ENCODE data around the gene GRIP2. TPM values are rescaled to one million over a fixed set of nuclear protein-coding genes. Genes with fewer than 3 reads are reported as not detected.

GRIP2 gene
- total RNA-seq, 1 donor from 2014 or later: not detected

- H3K36me3 Mint-ChIP-seq: peaks cover 24% of the 10 kb centered on the region
- H2AFZ ChIP-seq (replicated peaks): no peak overlapping the region
- peaks cover 4% of the 10 kb centered on the region for H3K27me3 Mint-ChIP-seq (ENCODE audit: insufficient read depth, low read depth)
- no peaks in the 10 kb centered on the region for H3K27me3 ChIP-seq
- H3K27ac ChIP-seq: no peak overlapping the region
- H3K4me2 ChIP-seq: no peak overlapping the region
- no peak overlapping the region for H3K4me3 ChIP-seq
- no peak for DNase-seq (ENCODE audit: low spot score)
- TF ChIP-seq EZH2 (IDR thresholded peaks at IDR 0.05): no peak
- no peak for TF ChIP-seq EZH2phosphoT487 (IDR thresholded peaks at IDR 0.05)
- TF ChIP-seq CTCF (IDR thresholded peaks at IDR 0.05): no peak
- no peaks in the 10 kb centered on the region for H3K4me1 ChIP-seq
- no peak overlapping the region for H3K9ac ChIP-seq
- no peaks in the 10 kb centered on the region for H4K20me1 ChIP-seq (ENCODE audit: low read depth)
- peaks cover 9% of the 10 kb centered on the region for H3K4me1 Mint-ChIP-seq
- H3K4me3 Mint-ChIP-seq: no peak overlapping the region
- H3K36me3 ChIP-seq: no peaks in the 10 kb centered on the region
- no peaks in the 10 kb centered on the region for H3K9me3 ChIP-seq (ENCODE audit: low read depth)
- H3F3A ChIP-seq (ENCODE audit: low read depth): no peaks in the 10 kb centered on the region
- no peaks in the 10 kb centered on the region for H3K9me3 Mint-ChIP-seq
- no peaks in the 10 kb centered on the region for H3K79me2 ChIP-seq (ENCODE audit: low read depth)
- no peak overlapping the region for H3K27ac Mint-ChIP-seq
Observed at GRCh38 chr3:14477311-14477935, 62.7 kb downstream of the GRIP2 start.

GRCh38 chr3:14476583-14477265 is 63.4 kb downstream of the GRIP2 start:
- H3K27me3 Mint-ChIP-seq (ENCODE audit: insufficient read depth, low read depth): peaks cover 4% of the 10 kb centered on the region
- H3K9ac ChIP-seq: no peak overlapping the region
- no peak overlapping the region for H3K4me3 Mint-ChIP-seq
- H3K27ac ChIP-seq: no peak overlapping the region
- TF ChIP-seq CTCF (IDR thresholded peaks at IDR 0.05) (no peak), EZH2 (IDR thresholded peaks at IDR 0.05) (no peak)
- H3K9me3 ChIP-seq (ENCODE audit: low read depth): no peaks in the 10 kb centered on the region
- H3K4me3 ChIP-seq: no peak overlapping the region
- no peak overlapping the region for H3K4me2 ChIP-seq
- H3F3A ChIP-seq (ENCODE audit: low read depth): no peaks in the 10 kb centered on the region
- H3K4me1 ChIP-seq: no peaks in the 10 kb centered on the region
- no peaks in the 10 kb centered on the region for H3K9me3 Mint-ChIP-seq
- peaks cover 13% of the 10 kb centered on the region for H3K4me1 Mint-ChIP-seq
- peaks cover 28% of the 10 kb centered on the region for H3K36me3 Mint-ChIP-seq
- no peak overlapping the region for H3K27ac Mint-ChIP-seq
- H3K36me3 ChIP-seq: no peaks in the 10 kb centered on the region
- H3K79me2 ChIP-seq (ENCODE audit: low read depth): no peaks in the 10 kb centered on the region
- no peaks in the 10 kb centered on the region for H3K27me3 ChIP-seq
- H4K20me1 ChIP-seq (ENCODE audit: low read depth): no peaks in the 10 kb centered on the region
- no peak for DNase-seq (ENCODE audit: low spot score)
- no peak overlapping the region for H2AFZ ChIP-seq (replicated peaks)

- H3K4me1 Mint-ChIP-seq: peaks cover 13% of the 10 kb centered on the region
- peaks cover 4% of the 10 kb centered on the region for H3K27me3 Mint-ChIP-seq (ENCODE audit: insufficient read depth, low read depth)
- Histone ChIP-seq H3K4me3 (no peak overlapping the region), H4K20me1 (ENCODE audit: low read depth) (no peaks in the 10 kb centered on the region), H3K79me2 (ENCODE audit: low read depth) (no peaks in the 10 kb centered on the region), H2AFZ (replicated peaks) (no peak overlapping the region), H3K27me3 (no peaks in the 10 kb centered on the region), H3K9ac (no peak overlapping the region), H3F3A (ENCODE audit: low read depth) (no peaks in the 10 kb centered on the region), H3K36me3 (no peaks in the 10 kb centered on the region), H3K4me1 (no peaks in the 10 kb centered on the region), H3K9me3 (ENCODE audit: low read depth) (no peaks in the 10 kb centered on the region), H3K27ac (no peak overlapping the region), H3K4me2 (no peak overlapping the region)
- H3K4me3 Mint-ChIP-seq: no peak overlapping the region
- no peak for DNase-seq (ENCODE audit: low spot score)
- TF ChIP-seq CTCF (IDR thresholded peaks at IDR 0.05) (no peak), EZH2 (IDR thresholded peaks at IDR 0.05) (no peak), EZH2phosphoT487 (IDR thresholded peaks at IDR 0.05) (no peak)
- no peaks in the 10 kb centered on the region for H3K9me3 Mint-ChIP-seq
- no peak overlapping the region for H3K27ac Mint-ChIP-seq
- H3K36me3 Mint-ChIP-seq: peaks cover 28% of the 10 kb centered on the region
Observed at GRCh38 chr3:14475621-14476020, 64.5 kb downstream of the GRIP2 start.
